ENCODE measurements around the gene TNK2.
"Not testable (repeated sequence)": the region's sequence is repeated elsewhere in the genome, so short reads cannot be mapped to it uniquely, and the experiment has no call there.

Gene TNK2

GRCh38 chr3:195870442-195870841 is 37.9 kb downstream of the TNK2 start:
- DNase-seq (ENCODE audit: low read depth, low spot score) = no peak

GRCh38 chr3:195869413-195870001 is 38.8 kb downstream of the TNK2 start:
- no peak for DNase-seq (ENCODE audit: low read depth, low spot score)

- DNase-seq (ENCODE audit: low read depth, low spot score) = no peak
Measured at GRCh38 chr3:195868866-195869412, 39.4 kb downstream of the TNK2 start.

- DNase-seq (ENCODE audit: low read depth, low spot score) = no peak
Measured at GRCh38 chr3:195868336-195868865, 40.0 kb downstream of the TNK2 start.

GRCh38 chr3:195867631-195868335 is 40.6 kb downstream of the TNK2 start:
- no peak for DNase-seq (ENCODE audit: low read depth, low spot score)

GRCh38 chr3:195866686-195867511 is 41.5 kb downstream of the TNK2 start:
- no peak for DNase-seq (ENCODE audit: low read depth, low spot score)

- no peak for DNase-seq (ENCODE audit: low read depth, low spot score)
Measured at GRCh38 chr3:195865752-195866151, 42.6 kb downstream of the TNK2 start.

GRCh38 chr3:195863121-195864061 is 45.0 kb downstream of the TNK2 start:
- DNase-seq (ENCODE audit: low read depth, low spot score) = peak; percentile 34

GRCh38 chr3:195862318-195862717 is 46.0 kb downstream of the TNK2 start:
- not testable (repeated sequence) for DNase-seq (ENCODE audit: low read depth, low spot score)

GRCh38 chr3:195860456-195860855 is 47.9 kb downstream of the TNK2 start:
- no peak for DNase-seq (ENCODE audit: low read depth, low spot score)

GRCh38 chr3:195859846-195860411 is 48.4 kb downstream of the TNK2 start:
- no peak for DNase-seq (ENCODE audit: low read depth, low spot score)

GRCh38 chr3:195859061-195859845 is 49.1 kb downstream of the TNK2 start:
- DNase-seq (ENCODE audit: low read depth, low spot score) = peak; percentile 54

GRCh38 chr3:195856410-195857084 is 51.8 kb downstream of the TNK2 start:
- DNase-seq (ENCODE audit: low read depth, low spot score) = no peak

GRCh38 chr3:195855471-195856409 is 52.6 kb downstream of the TNK2 start:
- no peak for DNase-seq (ENCODE audit: low read depth, low spot score)

- no peak for DNase-seq (ENCODE audit: low read depth, low spot score)
Measured at GRCh38 chr3:195854628-195855294, 53.6 kb downstream of the TNK2 start.

- no peak for DNase-seq (ENCODE audit: low read depth, low spot score)
Measured at GRCh38 chr3:195853996-195854395, 54.4 kb downstream of the TNK2 start.

- no peak for DNase-seq (ENCODE audit: low read depth, low spot score)
Measured at GRCh38 chr3:195853036-195853435, 55.3 kb downstream of the TNK2 start.
